Myocyte (in vitro differentiated cells): ENCODE measurements around the gene CDKN2C. TPM values are rescaled to one million over a fixed set of nuclear protein-coding genes. Genes with fewer than 3 reads are reported as not detected.

Source experiments
- total RNA-seq: library from RNA; depleted of rRNA; stranded (reverse); fragments of >200 nt; gene quantifications from 2 replicates; pipeline ENCODE4 v1.2.3, GENCODE V29; 2014

CDKN2C gene
- total RNA-seq, 1 donor from 2014 or later, result 27.7 TPM

Other genes starting within 250 kb of the CDKN2C start
- gene FAF1, start 10.0 kb upstream of the CDKN2C start, total RNA-seq, result 48.5 and 60.2 TPM in 2 replicates
- not detected in 2 replicates for gene C1orf185, start 132.0 kb downstream of the CDKN2C start, total RNA-seq